ENCODE measurements around the gene CALN1.

The CALN1 gene

GRCh38 chr7:72025381-72025960, 386.7 kb downstream of the CALN1 start:
- TF ChIP-seq, protein P1, sequence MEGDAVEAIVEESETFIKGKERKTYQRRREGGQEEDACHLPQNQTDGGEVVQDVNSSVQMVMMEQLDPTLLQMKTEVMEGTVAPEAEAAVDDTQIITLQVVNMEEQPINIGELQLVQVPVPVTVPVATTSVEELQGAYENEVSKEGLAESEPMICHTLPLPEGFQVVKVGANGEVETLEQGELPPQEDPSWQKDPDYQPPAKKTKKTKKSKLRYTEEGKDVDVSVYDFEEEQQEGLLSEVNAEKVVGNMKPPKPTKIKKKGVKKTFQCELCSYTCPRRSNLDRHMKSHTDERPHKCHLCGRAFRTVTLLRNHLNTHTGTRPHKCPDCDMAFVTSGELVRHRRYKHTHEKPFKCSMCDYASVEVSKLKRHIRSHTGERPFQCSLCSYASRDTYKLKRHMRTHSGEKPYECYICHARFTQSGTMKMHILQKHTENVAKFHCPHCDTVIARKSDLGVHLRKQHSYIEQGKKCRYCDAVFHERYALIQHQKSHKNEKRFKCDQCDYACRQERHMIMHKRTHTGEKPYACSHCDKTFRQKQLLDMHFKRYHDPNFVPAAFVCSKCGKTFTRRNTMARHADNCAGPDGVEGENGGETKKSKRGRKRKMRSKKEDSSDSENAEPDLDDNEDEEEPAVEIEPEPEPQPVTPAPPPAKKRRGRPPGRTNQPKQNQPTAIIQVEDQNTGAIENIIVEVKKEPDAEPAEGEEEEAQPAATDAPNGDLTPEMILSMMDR (conservative IDR thresholded peaks at IDR 0.05; ENCODE audit: control insufficient read depth, insufficient read depth, low read depth, low read length): no peak
- H3K4me3 ChIP-seq (ENCODE audit: control insufficient read depth, low read depth, low read length): no peak overlapping the region

DNA sequence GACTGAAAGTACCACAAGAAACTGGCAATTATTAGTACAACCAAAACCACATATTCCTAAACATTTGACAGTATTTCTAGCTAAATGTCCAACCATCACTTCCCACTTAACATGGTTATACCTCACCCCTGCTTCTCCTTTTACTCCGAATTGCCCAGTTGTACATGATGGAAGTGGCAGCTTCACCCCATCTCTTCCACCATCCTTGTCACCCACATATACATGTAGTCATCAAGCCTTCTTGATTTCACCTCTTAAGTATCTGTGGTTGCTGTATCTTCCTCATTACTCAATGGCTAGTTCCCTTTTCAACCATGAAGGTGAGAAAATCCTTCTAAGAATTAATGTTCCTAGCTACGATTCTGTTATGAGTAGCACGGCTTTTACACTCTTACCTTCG, 388.2 kb downstream of the CALN1 start:
- TF ChIP-seq, protein P1 (conservative IDR thresholded peaks at IDR 0.05; ENCODE audit: control insufficient read depth, insufficient read depth, low read depth, low read length): no peak

More at GRCh38 chr7:72025381-72025960, 386.7 kb downstream of the CALN1 start:
- no peak for DNase-seq (ENCODE audit: low read depth)

DNA sequence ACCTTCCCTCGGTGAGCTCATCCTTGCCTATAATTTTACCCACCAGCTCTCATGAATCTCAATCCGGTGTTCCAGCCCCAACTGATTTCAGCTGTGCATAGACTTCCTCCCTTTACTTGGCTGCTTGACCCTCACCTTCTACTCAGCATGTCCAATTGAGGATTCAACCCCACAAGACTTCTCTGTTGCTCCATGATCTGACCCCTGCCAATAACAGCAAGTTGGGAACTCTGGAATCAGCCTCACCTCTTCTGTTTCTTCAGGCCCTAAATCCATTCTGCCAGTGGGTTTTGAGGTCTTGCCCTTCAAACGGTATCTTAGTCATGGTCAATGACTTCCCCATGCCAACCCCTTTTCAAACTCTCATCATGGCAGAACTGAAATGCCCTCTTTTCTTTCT, 390.4 kb downstream of the CALN1 start:
- TF ChIP-seq, protein P1 (conservative IDR thresholded peaks at IDR 0.05; ENCODE audit: control insufficient read depth, insufficient read depth, low read depth, low read length): no peak
- no peak overlapping the region for H3K4me3 ChIP-seq (ENCODE audit: control insufficient read depth, low read depth, low read length)
- DNase-seq (ENCODE audit: low read depth): no peak

More for the DNA sequence above, 388.2 kb downstream of the CALN1 start:
- DNase-seq (ENCODE audit: low read depth): no peak
- H3K4me3 ChIP-seq (ENCODE audit: control insufficient read depth, low read depth, low read length): no peak overlapping the region

GRCh38 chr7:72020311-72020710, 391.8 kb downstream of the CALN1 start:
- H3K4me3 ChIP-seq (ENCODE audit: control insufficient read depth, low read depth, low read length): no peak overlapping the region
- DNase-seq (ENCODE audit: low read depth): no peak
- TF ChIP-seq, protein P1 (conservative IDR thresholded peaks at IDR 0.05; ENCODE audit: control insufficient read depth, insufficient read depth, low read depth, low read length): no peak

DNA sequence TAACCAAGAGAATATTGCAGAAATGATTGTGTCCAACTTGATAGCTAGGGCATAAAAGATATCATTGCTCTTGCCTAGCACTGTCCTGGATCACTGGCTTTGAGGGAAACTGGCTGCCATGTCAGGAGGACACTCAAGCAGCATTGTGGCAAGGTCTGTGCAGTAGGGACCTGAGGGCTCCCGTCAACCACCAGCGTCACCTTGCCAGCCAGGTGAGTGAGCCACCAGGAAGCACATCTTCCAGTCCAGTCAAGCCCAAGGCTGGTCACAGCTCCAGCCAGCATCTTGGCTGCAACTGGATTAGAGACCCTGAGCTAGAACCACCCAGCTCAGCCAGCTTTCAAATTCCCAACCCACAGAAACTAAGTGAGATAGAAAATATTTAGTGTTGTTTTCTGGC, 392.7 kb downstream of the CALN1 start:
- TF ChIP-seq, protein P1 (conservative IDR thresholded peaks at IDR 0.05; ENCODE audit: control insufficient read depth, insufficient read depth, low read depth, low read length): no peak
- DNase-seq (ENCODE audit: low read depth): no peak
- no peak overlapping the region for H3K4me3 ChIP-seq (ENCODE audit: control insufficient read depth, low read depth, low read length)

- DNase-seq (ENCODE audit: low read depth): no peak
- TF ChIP-seq, protein P1 (conservative IDR thresholded peaks at IDR 0.05; ENCODE audit: control insufficient read depth, insufficient read depth, low read depth, low read length): no peak
- no peak overlapping the region for H3K4me3 ChIP-seq (ENCODE audit: control insufficient read depth, low read depth, low read length)
Observed at GRCh38 chr7:72017756-72018155, 394.4 kb downstream of the CALN1 start.

DNA sequence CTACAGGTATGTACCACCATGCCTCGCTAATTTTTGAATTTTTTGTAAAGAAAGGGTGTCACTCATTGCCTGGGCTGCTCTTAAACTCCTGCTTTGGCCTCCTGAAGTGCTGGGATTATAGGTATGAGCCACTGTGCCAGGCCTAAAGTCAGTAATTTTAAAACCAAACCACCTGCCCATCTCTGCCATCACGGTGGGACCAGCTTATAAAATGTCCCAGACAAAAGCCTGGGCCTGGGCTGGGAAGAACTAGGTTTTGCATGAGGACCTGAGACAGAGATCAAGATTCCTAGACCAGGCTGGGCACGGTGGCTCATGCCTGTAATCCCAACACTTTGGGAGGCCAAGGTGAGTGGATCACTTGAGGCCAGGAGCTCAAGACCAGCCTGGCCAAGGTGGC, 395.6 kb downstream of the CALN1 start:
- no peak overlapping the region for H3K4me3 ChIP-seq (ENCODE audit: control insufficient read depth, low read depth, low read length)
- TF ChIP-seq, protein P1 (conservative IDR thresholded peaks at IDR 0.05; ENCODE audit: control insufficient read depth, insufficient read depth, low read depth, low read length): no peak
- no peak for DNase-seq (ENCODE audit: low read depth)
